GM18507 (cell line): ENCODE data around the gene DSCAML1.

ENCODE experiments used
- DNase-seq: peaks from one replicate; pipeline ENCODE4 v3.0.0; 2011; ENCODE audit warnings: low read depth; ENCODE audit not compliant: insufficient read length; ENCODE audit errors: extremely low spot score
- FAIRE-seq: peaks from 2 replicates; lab custom pipeline; 2011; peaks lifted over from hg19 to GRCh38; lab: Jason Lieb, UNC

The DSCAML1 gene

GRCh38 chr11:117610901-117611300, 186.1 kb downstream of the DSCAML1 start:
- no peak for DNase-seq

GRCh38 chr11:117610045-117610444, 187.0 kb downstream of the DSCAML1 start:
- peak; percentile 83 for FAIRE-seq
- DNase-seq, result peak; percentile 29

More at GRCh38 chr11:117610901-117611300, 186.1 kb downstream of the DSCAML1 start:
- no peak for FAIRE-seq

- DNase-seq (no peak), FAIRE-seq (no peak)
Measured at GRCh38 chr11:117607449-117607848, 189.6 kb downstream of the DSCAML1 start.

GRCh38 chr11:117606790-117607189, 190.2 kb downstream of the DSCAML1 start:
- peak; percentile 28 for DNase-seq
- no peak for FAIRE-seq

- FAIRE-seq (peak; percentile 88), DNase-seq (peak; percentile 45)
Measured at GRCh38 chr11:117606211-117606610, 190.8 kb downstream of the DSCAML1 start.

GRCh38 chr11:117605331-117605730, 191.7 kb downstream of the DSCAML1 start:
- no peak for DNase-seq

GRCh38 chr11:117604336-117604995, 192.6 kb downstream of the DSCAML1 start:
- DNase-seq (no peak), FAIRE-seq (no peak)

More at GRCh38 chr11:117605331-117605730, 191.7 kb downstream of the DSCAML1 start:
- no peak for FAIRE-seq

GRCh38 chr11:117603932-117604331, 193.1 kb downstream of the DSCAML1 start:
- no peak for FAIRE-seq
- DNase-seq, result no peak

GRCh38 chr11:117601006-117601708, 195.9 kb downstream of the DSCAML1 start:
- DNase-seq, result no peak
- no peak for FAIRE-seq

GRCh38 chr11:117600234-117600783, 196.7 kb downstream of the DSCAML1 start:
- DNase-seq, result no peak
- no peak for FAIRE-seq

GRCh38 chr11:117597071-117597470, 199.9 kb downstream of the DSCAML1 start:
- FAIRE-seq, result no peak

GRCh38 chr11:117595440-117595839, 201.6 kb downstream of the DSCAML1 start:
- DNase-seq, result no peak
- no peak for FAIRE-seq

More at GRCh38 chr11:117597071-117597470, 199.9 kb downstream of the DSCAML1 start:
- DNase-seq, result no peak

- FAIRE-seq, result no peak
Measured at GRCh38 chr11:117594721-117595120, 202.3 kb downstream of the DSCAML1 start.

GRCh38 chr11:117593065-117593464, 204.0 kb downstream of the DSCAML1 start:
- DNase-seq, result no peak

More at GRCh38 chr11:117594721-117595120, 202.3 kb downstream of the DSCAML1 start:
- DNase-seq, result no peak

GRCh38 chr11:117591316-117592039, 205.5 kb downstream of the DSCAML1 start:
- no peak for FAIRE-seq
- no peak for DNase-seq

More at GRCh38 chr11:117593065-117593464, 204.0 kb downstream of the DSCAML1 start:
- FAIRE-seq, result no peak

- no peak for DNase-seq
- no peak for FAIRE-seq
Measured at GRCh38 chr11:117589063-117589462, 208.0 kb downstream of the DSCAML1 start.

GRCh38 chr11:117588166-117588810, 208.7 kb downstream of the DSCAML1 start:
- FAIRE-seq (no peak), DNase-seq (no peak)

- DNase-seq (no peak), FAIRE-seq (no peak)
Measured at GRCh38 chr11:117587416-117587815, 209.6 kb downstream of the DSCAML1 start.

- DNase-seq (no peak), FAIRE-seq (no peak)
Measured at GRCh38 chr11:117586392-117586791, 210.6 kb downstream of the DSCAML1 start.
